GM12891 (cell line): ENCODE data around the gene GNA14.

ENCODE experiments used
- POLR2A ChIP-seq: IDR thresholded peaks from 2 replicates; pipeline ENCODE4 v1.6.1; 2011; ENCODE audit warnings: low read depth, low read length, control low read depth
- POLR2AphosphoS5 ChIP-seq: IDR thresholded peaks from 2 replicates; pipeline ENCODE4 v1.6.1; 2011; ENCODE audit warnings: low read depth, low read length, control low read depth
- POU2F2 ChIP-seq: IDR thresholded peaks from 2 replicates; pipeline ENCODE4 v1.6.1; 2011; ENCODE audit warnings: low read depth, mild to moderate bottlenecking, control low read depth, low read length, moderate library complexity
- SPI1 ChIP-seq: IDR thresholded peaks from 2 replicates; pipeline ENCODE4 v1.6.1; 2011; ENCODE audit warnings: low read depth, low read length, control low read depth
- TAF1 ChIP-seq: IDR thresholded peaks from 2 replicates; pipeline ENCODE4 v1.6.1; 2011; ENCODE audit warnings: low read depth, low read length, control low read depth

DNA sequence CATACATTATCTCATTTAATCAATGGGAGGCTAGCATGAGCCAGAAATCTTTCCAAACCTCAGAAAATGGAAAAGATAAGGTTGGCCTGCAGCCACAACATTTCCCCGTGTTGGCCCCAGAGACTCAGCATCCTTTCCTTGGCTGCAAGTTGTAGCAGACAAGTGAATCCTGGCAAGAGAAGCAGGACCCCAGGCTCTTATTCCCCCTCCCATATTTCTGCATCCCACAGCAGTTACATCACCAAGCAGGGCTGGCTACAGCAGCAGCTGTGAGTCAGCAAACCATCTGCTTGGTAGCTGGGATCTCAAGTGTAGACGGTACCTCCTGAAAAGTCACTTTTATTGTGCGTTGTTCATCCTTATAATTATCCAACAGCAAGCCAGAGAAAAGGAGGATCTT lies 212.4 kb downstream of the GNA14 start:
- TF ChIP-seq TAF1 (no peak), POLR2A (no peak), POLR2AphosphoS5 (no peak), POU2F2 (no peak), SPI1 (no peak)
